IMR-90 (cell line): ENCODE results near the gene TMEM45A. TPM values are rescaled to one million over a fixed set of nuclear protein-coding genes. Genes with fewer than 3 reads are reported as not detected.

Source experiments
- ATAC-seq: fragments of 200-7000 bp; cut with Tn5 transposase; 2 replicates; pipeline ENCODE4 v1.9.1; 2020; ENCODE audit warnings: low read depth, mild to moderate bottlenecking, moderate library complexity
- BruUV-seq: library from RNA; stranded (reverse); fragments of 400-500 nt; replicated peaks from 2 replicates; lab custom pipeline; 2021; lab: Mats Ljungman, UMichigan
- CTCF ChIA-PET: fragments of 300-600 bp; formaldehyde crosslinking; extraction: SDS; loops from one replicate; lab custom pipeline; 2021; ENCODE audit warnings: antibody characterized with exemption; lab: Yijun Ruan, JAX
- POLR2A ChIA-PET: fragments of 300-600 bp; sonication (Branson Sonifier 250); formaldehyde crosslinking; loops from one replicate; lab custom pipeline; 2022; ENCODE audit warnings: antibody characterized with exemption; ENCODE audit not compliant: unreplicated experiment; lab: Charles Lee
- DNase-seq: peaks from one replicate; pipeline ENCODE4 v3.0.0; 2013
- H2AFZ ChIP-seq: replicated peaks from 2 replicates; pipeline ENCODE3; 2013; ENCODE audit warnings: low read length, mild to moderate bottlenecking; ENCODE audit not compliant: poor library complexity
- H2AK5ac ChIP-seq: 2 replicates; pipeline ENCODE4 v1.6.1; 2013; ENCODE audit warnings: low read depth, low read length, inconsistent platforms
- H2AK9ac ChIP-seq: replicated peaks from 2 replicates; pipeline ENCODE3; 2013; ENCODE audit warnings: mild to moderate bottlenecking, low read depth, low read length, moderate library complexity; ENCODE audit not compliant: poor library complexity
- H2BK120ac ChIP-seq: 2 replicates; pipeline ENCODE4 v1.6.1; 2013; ENCODE audit warnings: low read depth, low read length, inconsistent platforms
- H2BK15ac ChIP-seq: 3 replicates; pipeline ENCODE4 v1.6.1; 2013; ENCODE audit warnings: low read depth, low read length, inconsistent platforms
- H2BK20ac ChIP-seq: 2 replicates; pipeline ENCODE4 v1.6.1; 2013; ENCODE audit warnings: low read depth, mild to moderate bottlenecking, inconsistent platforms, low read length, moderate library complexity
- H2BK5ac ChIP-seq: 2 replicates; pipeline ENCODE4 v1.6.1; 2013; ENCODE audit warnings: mild to moderate bottlenecking, low read depth, low read length, inconsistent platforms; ENCODE audit not compliant: poor library complexity, severe bottlenecking
- H3K14ac ChIP-seq: replicated peaks from 2 replicates; pipeline ENCODE4 v1.6.1; 2013; ENCODE audit warnings: low read depth, low read length, inconsistent platforms
- H3K18ac ChIP-seq: 2 replicates; pipeline ENCODE4 v1.6.1; 2013; ENCODE audit warnings: low read depth, low read length, control low read depth
- H3K23ac ChIP-seq: 2 replicates; pipeline ENCODE4 v1.6.1; 2013; ENCODE audit warnings: low read depth, low read length, inconsistent platforms
- H3K27ac ChIP-seq: 2 replicates; pipeline ENCODE4 v1.5.1; 2013; ENCODE audit warnings: mild to moderate bottlenecking, control low read depth, low read length; ENCODE audit not compliant: insufficient read depth
- H3K27me3 ChIP-seq: 2 replicates; pipeline ENCODE4 v1.6.1; 2013; ENCODE audit warnings: low read length; ENCODE audit not compliant: control insufficient read depth, insufficient read depth
- H3K36me3 ChIP-seq: 2 replicates; pipeline ENCODE4 v1.6.1; 2013; ENCODE audit warnings: low read length, mixed read lengths; ENCODE audit not compliant: control insufficient read depth, insufficient read depth
- H3K4ac ChIP-seq: 2 replicates; pipeline ENCODE4 v1.6.1; 2013; ENCODE audit warnings: low read depth, low read length, inconsistent platforms
- H3K4me1 ChIP-seq: 2 replicates; pipeline ENCODE4 v1.6.1; 2013; ENCODE audit warnings: low read length, mixed read lengths; ENCODE audit not compliant: control insufficient read depth, insufficient read depth
- H3K4me2 ChIP-seq: 2 replicates; pipeline ENCODE4 v1.6.1; 2013; ENCODE audit warnings: low read depth, mild to moderate bottlenecking, control low read depth, low read length, moderate library complexity
- H3K4me3 ChIP-seq: 2 replicates; pipeline ENCODE4 v1.5.1; 2013; ENCODE audit warnings: low read depth, mild to moderate bottlenecking, control low read depth, low read length, moderate library complexity; ENCODE audit not compliant: insufficient read depth
- H3K56ac ChIP-seq: 2 replicates; pipeline ENCODE4 v1.6.1; 2013; ENCODE audit warnings: low read length, inconsistent platforms; ENCODE audit not compliant: insufficient read depth; ENCODE audit errors: extremely low read depth
- H3K79me1 ChIP-seq, 2 experiments: 2 replicates each; pipeline ENCODE4 v1.6.1; 2013; ENCODE audit warnings: low read length in 2 of 2, inconsistent platforms in 1 of 2, low read depth in 1 of 2
- H3K9ac ChIP-seq: 2 replicates; pipeline ENCODE4 v1.6.1; 2013; ENCODE audit warnings: low read depth, low read length, control low read depth
- H3K9me1 ChIP-seq: 2 replicates; pipeline ENCODE4 v1.6.1; 2013; ENCODE audit warnings: low read length, inconsistent platforms; ENCODE audit not compliant: insufficient read depth
- H3K9me3 ChIP-seq: 2 replicates; pipeline ENCODE4 v1.6.1; 2013; ENCODE audit warnings: low read length; ENCODE audit not compliant: control insufficient read depth, insufficient read depth
- H4K20me1 ChIP-seq: 2 replicates; pipeline ENCODE4 v1.6.1; 2013; ENCODE audit warnings: low read length, inconsistent platforms; ENCODE audit not compliant: insufficient read depth
- H4K5ac ChIP-seq: 2 replicates; pipeline ENCODE4 v1.6.1; 2013; ENCODE audit warnings: mild to moderate bottlenecking, low read depth, low read length, control low read depth
- H4K8ac ChIP-seq, 2 experiments: 2 replicates each; pipeline ENCODE4 v1.6.1; 2013; ENCODE audit warnings: low read depth in 2 of 2, low read length in 2 of 2, control low read depth in 1 of 2, inconsistent platforms in 1 of 2
- H4K91ac ChIP-seq: 2 replicates; pipeline ENCODE4 v1.6.1; 2013; ENCODE audit warnings: low read depth, low read length, inconsistent platforms; ENCODE audit not compliant: insufficient read depth
- BHLHE40 ChIP-seq: fragments of 150-350 bp; IDR thresholded peaks from 2 replicates; pipeline ENCODE4 v1.6.1; 2016; ENCODE audit warnings: mild to moderate bottlenecking, low read depth, low read length
- CEBPB ChIP-seq: IDR thresholded peaks from 2 replicates; pipeline ENCODE4 v1.6.1; 2012; ENCODE audit warnings: low read depth, low read length, improper control_type of control experiment
- CHD1 ChIP-seq: IDR thresholded peaks from 2 replicates; pipeline ENCODE4 v1.6.1; 2012; ENCODE audit warnings: low read depth, low read length, improper control_type of control experiment
- CTCF ChIP-seq: conservative IDR thresholded peaks from 2 replicates; pipeline ENCODE4 v1.5.1; 2012; ENCODE audit warnings: mild to moderate bottlenecking, low read depth, low read length, improper control_type of control experiment
- ELK1 ChIP-seq: fragments of 150-350 bp; IDR thresholded peaks from 2 replicates; pipeline ENCODE4 v1.6.1; 2016; ENCODE audit warnings: low read depth, mild to moderate bottlenecking, low read length, moderate library complexity, borderline replicate concordance
- FOS ChIP-seq: fragments of 150-350 bp; IDR thresholded peaks from 2 replicates; pipeline ENCODE4 v1.6.1; 2016; ENCODE audit warnings: low read depth, low read length
- MAFK ChIP-seq: IDR thresholded peaks from 2 replicates; pipeline ENCODE4 v1.6.1; 2012; ENCODE audit warnings: low read depth, low read length, improper control_type of control experiment
- MAZ ChIP-seq: IDR thresholded peaks from 2 replicates; pipeline ENCODE4 v1.6.1; 2012; ENCODE audit warnings: low read depth, mild to moderate bottlenecking, low read length, improper control_type of control experiment, moderate library complexity, borderline replicate concordance
- MXI1 ChIP-seq: IDR thresholded peaks from 2 replicates; pipeline ENCODE4 v1.6.1; 2012; ENCODE audit warnings: low read depth, mild to moderate bottlenecking, low read length, moderate library complexity, borderline replicate concordance
- NFE2L2 ChIP-seq: fragments of 150-350 bp; IDR thresholded peaks from 2 replicates; pipeline ENCODE4 v1.6.1; 2016; ENCODE audit warnings: low read depth, mild to moderate bottlenecking, low read length
- POLR2A ChIP-seq: IDR thresholded peaks from 2 replicates; pipeline ENCODE4 v1.6.1; 2012; ENCODE audit warnings: mild to moderate bottlenecking, low read depth, low read length
- RAD21 ChIP-seq: IDR thresholded peaks from 2 replicates; pipeline ENCODE4 v1.6.1; 2012; ENCODE audit warnings: low read length, improper control_type of control experiment
- RCOR1 ChIP-seq: IDR thresholded peaks from 2 replicates; pipeline ENCODE4 v1.6.1; 2012; ENCODE audit warnings: mild to moderate bottlenecking, low read length, improper control_type of control experiment; ENCODE audit not compliant: insufficient replicate concordance
- RFX5 ChIP-seq: IDR thresholded peaks from 2 replicates; pipeline ENCODE4 v1.8.0; 2012; ENCODE audit warnings: low read depth, mild to moderate bottlenecking, low read length, moderate library complexity
- SMC3 ChIP-seq: fragments of 150-350 bp; IDR thresholded peaks from 2 replicates; pipeline ENCODE4 v1.6.1; 2016; ENCODE audit warnings: low read depth, mild to moderate bottlenecking, antibody characterized with exemption, low read length, moderate library complexity
- USF2 ChIP-seq: fragments of 150-350 bp; IDR thresholded peaks from 2 replicates; pipeline ENCODE4 v1.6.1; 2017; ENCODE audit warnings: mild to moderate bottlenecking, antibody characterized with exemption, low read length, low read depth
- WGBS, 2 experiments: methylation state at CpG; one replicate each; pipeline versions ENCODE4 v1.1.5 to v1.1.7; 2013; ENCODE audit warnings: missing lambda C conversion rate in 2 of 2; ENCODE audit not compliant: insufficient read length in 1 of 2; ENCODE audit errors: extremely low coverage in 2 of 2; 5-methylcytosine and 5-hydroxymethylcytosine counted together
- dilution Hi-C: fragments of 300-500 bp; cut with HindIII; formaldehyde crosslinking; loops from one replicate; pipeline ENCODE4 v1.14.3; 2018; ENCODE audit warnings: low sequenced_read_pairs; ENCODE audit not compliant: unreplicated experiment
- in situ Hi-C: fragments of 300-500 bp; cut with MboI; formaldehyde crosslinking; loops from 3 replicates; pipeline ENCODE4 v1.14.3; 2019; ENCODE audit warnings: low sequenced_read_pairs, inconsistent platforms, mixed read lengths
- intact Hi-C: fragments of 100-400 bp; cut with micrococcal nuclease; formaldehyde crosslinking; loops from 2 replicates; pipeline ENCODE4 v1.10.0; 2022
- polyA plus RNA-seq, 3 experiments: library from polyadenylated mRNA; depleted of rRNA; stranded (reverse); fragments of >200 nt; gene quantifications; 2 replicates each; pipeline ENCODE4 v1.2.3, GENCODE V29; 2012; ENCODE audit warnings: low replicate concordance in 1 of 3
- total RNA-seq: library from RNA; depleted of rRNA; stranded (reverse); fragments of >200 nt; gene quantifications from 2 replicates; pipeline ENCODE4 v1.2.3, GENCODE V29; 2012

The TMEM45A gene
- total and polyA plus RNA-seq, 2 of the 4 experiments (the other 2 are of a cell fraction) = 13.6 to 21.7 TPM

GRCh38 chr3:100546020-100546744 is 53.8 kb downstream of the TMEM45A start:
- DNase-seq = no peak
- Histone ChIP-seq H3K14ac (no peak overlapping the region), H2BK5ac (no peak overlapping the region), H3K9me1 (peaks cover 3% of the 10 kb centered on the region; the same call in 1 of the 2 replicates), H3K79me1 (peaks cover 0 to 3% of the 10 kb centered on the region in 2 experiments; a peak in 2 of 4 replicates), H3K23ac (no peak overlapping the region), H2BK120ac (no peak overlapping the region), H2AK9ac (no peak overlapping the region), H3K36me3 (no peaks in the 10 kb centered on the region), H4K8ac (no peak overlapping the region), H3K18ac (no peak overlapping the region), H3K4me2 (no peak overlapping the region), H4K91ac (no peak overlapping the region), H3K9ac (no peak overlapping the region), H2AFZ (no peak overlapping the region), H4K5ac (no peak overlapping the region), H3K4me3 (no peak overlapping the region), H3K4me1 (peaks cover 3% of the 10 kb centered on the region), H2BK20ac (no peak overlapping the region), H2AK5ac (no peak overlapping the region), H2BK15ac (no peak overlapping the region), H3K27me3 (no peaks in the 10 kb centered on the region), H3K27ac (no peak overlapping the region), H3K4ac (no peak overlapping the region), H4K20me1 (no peaks in the 10 kb centered on the region), H3K9me3 (no peaks in the 10 kb centered on the region), H3K56ac (no peak overlapping the region)
- in situ Hi-C loops = no loop called here
- POLR2A ChIA-PET = no interaction called here
- WGBS, 2 experiments = no CpG with 5 or more reads among the region's 3 CpGs
- dilution Hi-C loops = no loop called here
- no TSS peak for BruUV-seq
- intact Hi-C loops = no loop called here
- no peak for ATAC-seq
- CTCF ChIA-PET = no interaction called here
- no peak for TF ChIP-seq RFX5
- TF ChIP-seq MAZ = no peak
- no peak for TF ChIP-seq USF2
- TF ChIP-seq BHLHE40 = no peak
- TF ChIP-seq SMC3 = no peak
- no peak for TF ChIP-seq POLR2A
- no peak for TF ChIP-seq MAFK
- no peak for TF ChIP-seq MXI1
- TF ChIP-seq CEBPB = no peak
- TF ChIP-seq RCOR1 = no peak
- no peak for TF ChIP-seq FOS
- no peak for TF ChIP-seq CHD1
- TF ChIP-seq NFE2L2 = no peak
- TF ChIP-seq RAD21 = no peak
- no peak for TF ChIP-seq CTCF
- TF ChIP-seq ELK1 = no peak
